ENCODE results near the gene SDC1. TPM values are rescaled to one million over a fixed set of nuclear protein-coding genes. Genes with fewer than 3 reads are reported as not detected.
A peak's percentile ranks its signal among the peaks of the same experiment; 100 is the strongest.

The SDC1 gene
- total RNA-seq, 1 donor from 2014 or later, result 184 TPM

GRCh38 chr2:20223407-20224163, 1.3 kb downstream of the SDC1 start:
- Histone ChIP-seq H3K4me3 (peak overlapping the region; percentile 64 to 73), H3K4me1 (peaks cover 45% of the 10 kb centered on the region), H3K27ac (peak overlapping the region; percentile 94), H3K36me3 (no peaks in the 10 kb centered on the region), H3K27me3 (no peaks in the 10 kb centered on the region), H3K9me3 (no peaks in the 10 kb centered on the region)
- intact Hi-C loops (cut with DNase I), result no loop called here
- TF ChIP-seq CTCF (IDR thresholded peaks at IDR 0.05), result no peak
- TF ChIP-seq POLR2A (IDR thresholded peaks at IDR 0.05), result no peak
- TF ChIP-seq POLR2AphosphoS5 (IDR thresholded peaks at IDR 0.05; ENCODE audit: insufficient read depth in 1 of 2, low read depth in 1 of 2), result peak in 1 of 2 donors; percentile 51
- no peak for DNase-seq (ENCODE audit: extremely low spot score in 2 of 2)

- intact Hi-C loops (cut with DNase I), result no loop called here
- H3K4me3 ChIP-seq, result peak overlapping the region; percentile 64 to 73
These were observed 2.0 kb downstream of the SDC1 start for GRCh38 chr2:20222769-20223406.

GRCh38 chr2:20222014-20222768, 2.7 kb downstream of the SDC1 start:
- no peaks in the 10 kb centered on the region for H3K36me3 ChIP-seq
- intact Hi-C loops (cut with DNase I), result no loop called here
- H3K4me3 ChIP-seq, result peak overlapping the region in 1 of 2 donors; percentile 64
- peak overlapping the region; percentile 94 for H3K27ac ChIP-seq
- peaks cover 56% of the 10 kb centered on the region for H3K4me1 ChIP-seq
- H3K9me3 ChIP-seq, result no peaks in the 10 kb centered on the region
- DNase-seq (ENCODE audit: extremely low spot score in 2 of 2), result no peak
- TF ChIP-seq CTCF (IDR thresholded peaks at IDR 0.05), result no peak
- no peaks in the 10 kb centered on the region for H3K27me3 ChIP-seq

More at GRCh38 chr2:20222769-20223406, 2.0 kb downstream of the SDC1 start:
- Histone ChIP-seq H3K36me3 (no peaks in the 10 kb centered on the region), H3K27me3 (no peaks in the 10 kb centered on the region), H3K9me3 (no peaks in the 10 kb centered on the region), H3K27ac (peak overlapping the region; percentile 94), H3K4me1 (peaks cover 51% of the 10 kb centered on the region)
- DNase-seq (ENCODE audit: extremely low spot score in 2 of 2), result no peak
- TF ChIP-seq POLR2A (IDR thresholded peaks at IDR 0.05) (no peak), CTCF (IDR thresholded peaks at IDR 0.05) (no peak), POLR2AphosphoS5 (IDR thresholded peaks at IDR 0.05; ENCODE audit: insufficient read depth in 1 of 2, low read depth in 1 of 2) (no peak)

DNA sequence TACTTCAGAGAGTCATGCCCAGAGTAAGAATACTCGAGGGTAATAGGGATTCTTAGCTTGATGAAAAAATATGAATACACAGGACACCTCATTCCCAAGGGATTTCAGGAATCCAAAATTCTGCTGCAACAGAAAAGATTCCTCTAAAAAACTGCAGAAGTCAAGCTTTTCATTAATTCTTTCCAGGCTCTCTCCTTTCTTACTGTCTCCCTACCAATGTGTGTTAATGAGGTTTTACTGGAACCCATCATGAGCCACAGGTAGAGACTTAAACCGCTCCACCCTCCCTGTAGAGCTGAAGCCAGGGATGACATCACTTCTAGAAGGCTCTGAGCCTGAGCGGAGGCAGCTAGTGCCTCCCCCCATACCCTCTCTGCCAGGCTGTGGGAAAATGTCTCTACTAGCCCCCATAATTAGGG, 3.4 kb downstream of the SDC1 start:
- peak overlapping the region; percentile 94 for H3K27ac ChIP-seq
- peaks cover 62% of the 10 kb centered on the region for H3K4me1 ChIP-seq
- no peaks in the 10 kb centered on the region for H3K27me3 ChIP-seq
- no peak for DNase-seq (ENCODE audit: extremely low spot score in 2 of 2)
- H3K36me3 ChIP-seq, result no peaks in the 10 kb centered on the region
- H3K9me3 ChIP-seq, result no peaks in the 10 kb centered on the region
- peak in 1 of 2 donors; percentile 9 for TF ChIP-seq POLR2AphosphoS5 (IDR thresholded peaks at IDR 0.05; ENCODE audit: insufficient read depth in 1 of 2, low read depth in 1 of 2)
- TF ChIP-seq POLR2A (IDR thresholded peaks at IDR 0.05), result no peak
- no peak for TF ChIP-seq CTCF (IDR thresholded peaks at IDR 0.05)
- intact Hi-C loops (cut with DNase I), result no loop called here
- no peak overlapping the region for H3K4me3 ChIP-seq

Data from vagina (tissue), 2 donors.